Activated CD8-positive, alpha-beta memory T cell treated with anti-CD3 and anti-CD28 coated beads, Interleukin-2, amount 50 U/mL, for 24 hours (primary cell): ENCODE measurements around the gene ADM2.

ENCODE experiments used
- DNase-seq: peaks from one replicate; pipeline ENCODE4 v3.0.0-alpha.2; 2020; ENCODE audit errors: extremely low read depth

Gene ADM2

GRCh38 chr22:50445071-50445879 is 36.1 kb upstream of the ADM2 start:
- no peak for DNase-seq

- DNase-seq, result no peak
Observed at GRCh38 chr22:50445880-50446707, 35.2 kb upstream of the ADM2 start.

- no peak for DNase-seq
Observed at GRCh38 chr22:50446708-50447575, 34.4 kb upstream of the ADM2 start.

- DNase-seq, result no peak
Observed at GRCh38 chr22:50447576-50448551, 33.5 kb upstream of the ADM2 start.

GRCh38 chr22:50452649-50453048 is 28.7 kb upstream of the ADM2 start:
- no peak for DNase-seq

GRCh38 chr22:50454556-50455075 is 26.7 kb upstream of the ADM2 start:
- no peak for DNase-seq

GRCh38 chr22:50455201-50455600 is 26.1 kb upstream of the ADM2 start:
- no peak for DNase-seq

GRCh38 chr22:50456026-50456425 is 25.3 kb upstream of the ADM2 start:
- DNase-seq, result no peak

GRCh38 chr22:50456466-50457234 is 24.7 kb upstream of the ADM2 start:
- DNase-seq, result no peak

- DNase-seq, result no peak
Observed at GRCh38 chr22:50459016-50459415, 22.3 kb upstream of the ADM2 start.

- DNase-seq, result no peak
Observed at GRCh38 chr22:50459496-50460140, 21.7 kb upstream of the ADM2 start.

- no peak for DNase-seq
Observed at GRCh38 chr22:50460938-50461337, 20.4 kb upstream of the ADM2 start.

- DNase-seq, result no peak
Observed at GRCh38 chr22:50461536-50461935, 19.8 kb upstream of the ADM2 start.

- DNase-seq, result no peak
Observed at GRCh38 chr22:50461979-50462540, 19.3 kb upstream of the ADM2 start.

GRCh38 chr22:50463188-50463900 is 18.0 kb upstream of the ADM2 start:
- DNase-seq, result no peak

GRCh38 chr22:50464451-50464850 is 16.9 kb upstream of the ADM2 start:
- no peak for DNase-seq

GRCh38 chr22:50465066-50465930 is 16.0 kb upstream of the ADM2 start:
- DNase-seq, result no peak
